Hindlimb muscle (tissue), 1 donor: Measurements from ENCODE around the gene EIF4ENIF1. TPM values are rescaled to one million over a fixed set of nuclear protein-coding genes. Genes with fewer than 3 reads are reported as not detected.
A peak's percentile ranks its signal among the peaks of the same experiment; 100 is the strongest.
"Not testable (repeated sequence)": the region's sequence is repeated elsewhere in the genome, so short reads cannot be mapped to it uniquely, and the experiment has no call there.

Source experiments
- DNase-seq: peaks from one replicate; pipeline ENCODE4 v3.0.0-alpha.2; 2013
- polyA plus RNA-seq: library from polyadenylated mRNA; unstranded; fragments of 120-200 nt; gene quantifications from one replicate; pipeline ENCODE4 v1.2.1, GENCODE V29; 2013; ENCODE audit not compliant: insufficient read length

The EIF4ENIF1 gene
- 31.3 TPM for polyA plus RNA-seq

DNA sequence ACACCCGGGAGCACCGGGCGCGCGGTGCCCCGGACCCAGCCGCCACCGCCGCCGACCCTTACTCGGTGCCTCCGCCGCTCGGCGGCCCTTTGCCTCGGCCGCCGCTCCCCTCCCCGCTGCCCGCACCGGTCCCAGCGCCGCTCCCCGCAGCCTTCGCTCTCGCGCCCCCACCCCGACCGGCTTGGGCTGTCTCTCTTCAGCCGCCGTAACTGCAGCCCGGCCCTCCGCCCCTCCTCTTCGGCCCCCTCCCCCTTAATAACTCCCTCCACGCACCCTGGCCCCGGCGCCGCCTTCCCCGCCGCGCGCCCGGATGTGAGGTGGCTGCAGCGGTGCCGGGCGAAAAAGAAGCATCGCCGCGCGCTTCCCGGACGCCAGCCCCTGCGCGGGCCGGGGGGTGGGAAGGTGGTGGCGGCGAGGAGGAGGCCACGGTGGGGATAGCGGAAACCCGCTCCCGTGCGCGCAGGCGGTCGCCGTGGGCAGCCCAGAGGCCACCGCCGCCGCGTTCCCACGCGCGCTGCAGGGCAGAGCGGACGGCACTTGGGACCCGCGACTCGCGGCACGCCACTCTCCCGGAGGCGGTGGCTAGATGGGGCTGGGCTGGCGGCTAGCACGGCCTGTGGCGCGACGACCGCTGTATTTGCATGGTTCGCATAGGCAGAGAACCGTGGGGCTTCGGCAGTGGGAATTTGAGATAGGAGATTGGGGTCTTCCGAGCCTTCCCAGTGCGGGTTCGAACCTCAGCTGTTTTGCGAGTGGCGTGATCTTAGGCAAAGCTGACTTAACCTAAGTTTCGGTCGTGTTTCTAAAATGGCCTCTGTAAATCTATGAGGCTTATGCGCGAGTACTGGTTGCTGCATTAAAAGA lies at the start of gene EIF4ENIF1:
Gene EIF4ENIF1, minus strand, starts transcription at position 211 of the 864 bp plus-strand sequence. CDS start 1,124 bp downstream, outside the sequence.
- DNase-seq, result peak; percentile 91

- DNase-seq, result no peak
Measured at GRCh38 chr22:31538815-31539214, 49.2 kb upstream of the EIF4ENIF1 start.

DNA sequence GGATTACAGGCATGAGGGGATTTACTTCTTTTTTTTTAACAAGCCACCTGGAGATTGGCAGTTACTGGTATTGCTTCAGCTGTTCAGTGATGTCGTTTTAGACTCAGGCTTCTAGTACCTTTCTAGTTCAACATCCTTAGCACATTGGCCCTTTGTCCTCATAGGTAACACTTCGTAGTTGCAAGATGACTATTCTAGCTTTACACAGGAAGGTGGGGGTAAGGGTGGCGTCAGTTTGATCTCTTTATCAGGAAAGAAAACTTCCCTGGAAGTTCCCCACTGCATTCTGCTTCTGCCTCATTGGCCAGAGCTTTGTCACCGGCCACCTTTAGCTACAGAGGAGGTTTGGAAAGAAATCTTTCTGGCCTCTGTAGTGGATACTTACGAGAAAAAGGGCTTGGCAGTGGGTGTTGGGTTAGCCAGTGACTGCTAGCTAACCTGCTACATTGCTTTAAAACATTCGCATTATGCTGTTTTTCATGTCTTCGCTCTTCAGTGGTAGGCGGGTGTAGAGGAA lies 47.4 kb upstream of the EIF4ENIF1 start:
- DNase-seq, result no peak

DNA sequence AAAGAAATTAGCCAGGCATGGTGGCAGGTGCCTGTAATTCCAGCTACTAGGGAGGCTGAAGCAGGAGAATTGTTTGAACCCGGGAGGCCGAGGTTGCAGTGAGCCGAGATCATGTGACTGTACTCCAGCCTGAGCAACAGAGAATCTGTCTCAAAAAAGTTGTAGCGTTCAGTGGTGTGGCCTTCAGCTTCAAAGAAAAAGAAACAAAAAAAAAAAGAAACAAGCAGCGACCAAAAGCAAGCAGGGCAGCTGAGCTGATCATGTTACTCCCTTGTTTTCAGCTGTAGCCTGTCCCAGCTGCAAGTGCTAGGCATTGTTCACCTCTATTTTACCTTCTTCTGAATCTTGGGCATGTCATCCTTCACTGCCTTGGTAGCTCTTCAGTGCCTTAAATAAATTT lies 43.7 kb upstream of the EIF4ENIF1 start:
- DNase-seq, result no peak

GRCh38 chr22:31532060-31532459 lies 42.4 kb upstream of the EIF4ENIF1 start:
- no peak for DNase-seq

- DNase-seq, result peak; percentile 39
Measured at GRCh38 chr22:31530823-31531195, 41.2 kb upstream of the EIF4ENIF1 start.

DNA sequence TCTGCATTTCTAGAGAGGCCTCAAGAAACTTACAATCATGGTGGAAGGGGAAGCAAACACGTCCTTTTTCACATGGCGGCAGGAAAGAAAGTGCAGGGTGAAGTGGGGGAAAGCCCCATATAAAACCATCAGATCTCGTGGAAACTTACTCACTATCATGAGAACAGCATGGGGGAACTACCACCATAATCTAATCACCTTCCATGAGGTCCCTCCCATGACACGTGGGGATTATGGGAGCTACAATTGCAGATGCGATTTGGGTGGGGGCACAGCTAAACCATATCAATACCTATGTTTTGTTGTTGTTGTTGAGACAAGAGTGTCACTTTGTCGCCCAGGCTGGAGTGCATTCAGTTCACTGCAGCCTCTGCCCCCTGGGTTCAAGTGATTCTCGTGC lies 36.6 kb upstream of the EIF4ENIF1 start:
- DNase-seq, result no peak

- not testable (repeated sequence) for DNase-seq
Measured at GRCh38 chr22:31524132-31524531, 34.5 kb upstream of the EIF4ENIF1 start.

DNA sequence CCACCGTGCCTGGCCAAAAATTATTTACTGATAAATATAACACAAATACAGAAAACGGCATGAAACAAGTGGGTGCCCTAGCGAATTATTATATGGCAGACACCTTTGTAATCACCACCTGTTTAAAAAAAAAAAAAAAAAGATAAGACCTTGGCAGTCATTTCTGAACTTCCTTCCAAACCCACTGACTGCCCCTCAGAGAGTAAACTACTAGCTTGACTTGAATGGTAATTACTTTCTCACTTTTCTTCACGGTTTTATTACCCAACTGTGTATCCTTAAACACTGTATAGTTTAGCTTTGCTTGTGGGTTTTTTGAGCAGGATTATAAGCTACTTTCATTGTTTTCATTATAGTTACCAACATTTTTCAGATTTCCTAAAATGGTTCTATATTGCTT lies 30.4 kb upstream of the EIF4ENIF1 start:
- DNase-seq, result no peak

DNA sequence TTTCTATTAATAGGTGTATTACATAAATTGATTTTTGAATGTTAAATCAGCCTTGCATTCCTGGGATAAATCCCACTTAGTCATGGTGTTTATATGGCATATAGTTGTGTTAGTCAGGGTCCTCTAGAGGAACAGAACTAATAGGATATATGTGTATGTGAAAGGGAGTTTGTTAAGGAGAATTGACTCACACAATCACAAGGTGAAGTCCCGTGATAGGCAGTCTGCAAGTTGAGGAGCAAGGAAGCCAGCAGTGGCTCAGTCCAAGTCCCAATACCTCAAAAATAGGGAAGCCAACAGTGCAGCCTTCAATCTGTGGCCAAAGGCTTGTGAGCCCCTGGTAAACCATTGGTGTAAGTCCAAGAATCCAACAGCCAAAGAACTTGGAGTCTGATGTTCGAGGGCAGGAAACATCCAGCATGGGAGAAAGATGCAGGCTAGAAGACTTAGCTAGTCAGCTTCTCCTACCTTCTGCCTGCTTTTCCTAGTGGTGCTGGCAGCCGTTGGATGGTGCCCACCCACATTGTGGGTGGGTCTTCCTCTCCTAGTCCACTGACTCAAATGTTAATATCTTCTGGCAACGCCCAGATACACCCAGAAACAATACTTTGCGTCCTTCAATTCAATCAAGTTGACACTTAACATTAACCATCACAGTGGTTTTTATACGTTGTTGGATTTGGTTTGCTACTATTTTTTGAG lies 19.6 kb upstream of the EIF4ENIF1 start:
- DNase-seq, result no peak

DNA sequence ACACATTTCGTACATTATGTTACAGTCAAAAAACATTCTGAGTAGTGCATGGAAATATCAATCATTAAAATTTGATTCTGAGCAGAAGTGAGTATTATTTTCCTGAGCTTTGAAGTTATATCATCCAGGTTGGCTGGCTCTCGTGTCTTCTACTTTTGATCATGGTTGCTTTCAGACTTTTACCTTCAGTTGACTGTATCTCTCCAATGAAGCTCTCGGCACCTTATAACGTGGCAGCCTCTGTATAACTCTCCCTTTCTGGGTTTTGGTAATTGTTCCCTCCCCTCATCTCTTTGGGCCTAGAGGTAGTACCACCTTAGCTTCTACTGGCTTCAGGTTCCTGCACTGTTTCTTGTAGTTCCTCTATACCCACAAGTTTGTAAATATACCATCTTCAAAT lies 18.9 kb upstream of the EIF4ENIF1 start:
- DNase-seq, result no peak

- DNase-seq, result not testable (repeated sequence)
Measured at GRCh38 chr22:31507517-31507916, 17.9 kb upstream of the EIF4ENIF1 start.

DNA sequence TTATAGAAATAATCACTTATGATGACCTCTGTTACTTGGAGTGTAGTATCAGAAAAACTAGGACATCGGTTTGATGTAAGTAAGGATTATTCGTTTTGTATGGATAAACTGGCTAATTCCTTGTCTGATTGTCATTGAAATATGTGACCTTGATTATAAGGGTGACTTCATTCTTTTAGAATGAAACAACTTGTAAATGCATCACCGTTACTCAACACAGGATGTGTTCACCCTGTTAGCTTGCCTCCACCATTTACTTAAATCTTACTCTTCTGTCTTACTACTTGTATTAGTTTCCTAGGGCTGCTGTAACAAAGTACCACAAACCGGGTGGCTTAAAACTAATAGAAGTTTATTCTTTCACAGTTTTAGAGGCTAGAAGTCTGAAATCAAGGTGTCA lies 14.6 kb upstream of the EIF4ENIF1 start:
- no peak for DNase-seq

GRCh38 chr22:31503211-31503964 lies 13.7 kb upstream of the EIF4ENIF1 start:
- DNase-seq, result no peak

DNA sequence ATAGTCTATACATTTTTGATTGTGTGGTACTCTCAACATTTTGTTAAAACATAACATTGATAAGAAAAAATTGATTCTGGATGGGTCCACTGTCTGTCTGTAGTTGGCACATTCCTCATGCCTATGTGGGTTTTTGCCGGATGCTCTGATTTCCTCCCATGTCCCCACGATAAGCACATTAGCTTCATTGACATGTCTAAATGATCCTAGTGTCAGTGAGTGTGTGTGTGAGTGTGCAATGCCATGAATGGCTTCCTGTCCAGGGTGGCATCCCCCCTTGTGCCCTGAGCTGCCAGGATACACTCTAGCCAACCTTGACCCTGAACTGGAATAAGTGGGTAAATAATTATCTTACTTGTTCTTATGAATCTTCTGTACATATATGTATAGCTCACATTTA lies 12.1 kb upstream of the EIF4ENIF1 start:
- no peak for DNase-seq

DNA sequence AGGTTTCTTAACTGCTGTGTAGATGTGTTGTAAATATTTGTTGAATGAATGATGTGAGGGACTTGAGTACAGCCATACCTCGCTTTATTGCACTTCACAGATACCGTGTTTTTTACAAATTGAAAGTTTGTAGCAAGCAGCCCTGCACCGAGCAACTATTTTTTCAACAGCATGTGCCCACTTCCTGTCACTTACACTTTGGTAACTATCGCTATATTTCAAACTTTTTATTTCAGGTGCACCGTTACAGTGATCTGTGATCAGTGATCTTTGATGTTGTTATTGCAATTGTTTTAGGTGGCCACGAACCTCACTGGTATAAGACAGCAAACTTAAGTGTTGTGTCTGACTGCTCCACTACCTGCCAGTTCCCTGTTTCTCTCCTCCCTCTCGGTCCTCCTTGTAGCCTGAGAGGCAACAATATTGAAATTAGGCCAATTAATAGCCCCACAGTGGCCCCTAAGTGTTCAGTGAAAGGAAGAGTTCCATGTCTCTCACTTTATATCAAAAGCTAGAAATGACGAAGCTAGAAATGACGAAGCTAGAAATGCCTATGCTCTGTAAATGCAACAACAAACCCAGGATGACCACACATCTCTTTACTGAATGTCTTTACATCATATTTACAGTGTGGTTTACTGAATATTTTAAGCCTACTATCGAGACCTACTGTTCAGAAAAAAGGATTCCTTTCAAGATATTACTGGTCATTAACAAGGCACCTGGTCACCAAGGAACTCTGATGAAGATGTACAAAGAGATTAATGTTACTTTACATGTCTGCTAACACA lies 7.7 kb upstream of the EIF4ENIF1 start:
- no peak for DNase-seq

DNA sequence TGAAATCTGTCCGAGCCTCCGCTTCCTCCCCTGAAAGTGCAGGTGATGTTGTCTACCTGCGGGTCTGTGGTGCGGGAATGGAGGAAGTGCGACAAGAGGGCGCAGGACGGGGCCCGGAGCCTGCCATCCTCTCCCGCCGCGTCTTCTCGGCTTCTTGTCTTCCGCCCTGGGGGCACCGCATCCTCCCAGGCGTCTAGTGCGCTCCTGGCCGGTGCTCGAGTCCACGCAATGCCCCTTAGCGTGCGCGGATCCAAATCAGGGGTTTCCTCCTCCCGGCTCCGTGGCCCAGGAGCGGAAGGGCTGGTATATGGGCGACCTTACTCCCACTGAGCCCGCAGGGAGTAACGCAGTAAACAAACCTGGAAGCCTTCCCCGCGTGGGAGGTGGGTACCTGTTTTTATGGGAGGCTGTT lies 7.1 kb upstream of the EIF4ENIF1 start:
- peak; percentile 8 for DNase-seq

GRCh38 chr22:31496007-31496734 lies 6.5 kb upstream of the EIF4ENIF1 start, which contains the start of gene SFI1:
Gene SFI1 (plus strand): TSS chr22:31496536. CDS start chr22:31508285, 11,749 bp downstream.
- peak; percentile 92 for DNase-seq

DNA sequence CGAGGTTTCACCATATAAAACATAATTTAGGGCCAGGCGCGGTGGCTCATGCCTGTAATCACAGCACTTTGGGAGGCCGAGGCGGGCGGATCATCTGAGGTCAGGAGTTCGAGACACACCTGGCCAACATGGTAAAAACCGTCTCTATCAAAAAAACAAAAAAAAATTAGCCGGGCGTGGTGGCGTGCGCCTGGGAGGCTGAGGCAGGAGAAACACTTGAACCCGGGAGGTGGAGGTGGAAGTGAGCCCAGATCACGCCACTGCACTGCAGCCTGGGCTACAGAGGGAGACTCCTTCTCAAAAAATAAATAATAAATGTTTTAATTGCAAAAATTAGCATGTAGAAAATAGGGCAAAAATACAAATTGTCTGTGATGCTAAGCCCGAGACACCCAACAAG lies 5.7 kb upstream of the EIF4ENIF1 start:
- DNase-seq, result no peak

DNA sequence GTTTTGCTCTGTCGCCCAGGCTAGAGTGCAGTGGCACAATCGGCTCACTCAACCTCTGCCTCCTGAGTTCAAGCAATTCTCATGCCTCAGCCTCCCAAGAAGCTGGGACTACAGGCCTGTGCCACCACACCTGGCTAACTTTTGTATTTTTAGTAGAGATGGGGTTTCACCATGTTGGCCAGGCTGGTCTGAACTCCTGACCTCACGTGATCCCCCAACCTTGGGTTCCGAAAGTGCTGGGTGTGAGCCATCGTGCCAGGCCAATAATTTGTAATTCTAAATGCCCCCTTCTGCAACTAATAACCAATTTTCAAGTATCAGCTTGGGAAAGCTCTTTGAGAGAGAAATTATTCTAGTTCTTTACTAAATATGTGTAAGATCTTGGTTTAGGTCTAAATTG lies 3.7 kb upstream of the EIF4ENIF1 start:
- DNase-seq, result not testable (repeated sequence)

DNA sequence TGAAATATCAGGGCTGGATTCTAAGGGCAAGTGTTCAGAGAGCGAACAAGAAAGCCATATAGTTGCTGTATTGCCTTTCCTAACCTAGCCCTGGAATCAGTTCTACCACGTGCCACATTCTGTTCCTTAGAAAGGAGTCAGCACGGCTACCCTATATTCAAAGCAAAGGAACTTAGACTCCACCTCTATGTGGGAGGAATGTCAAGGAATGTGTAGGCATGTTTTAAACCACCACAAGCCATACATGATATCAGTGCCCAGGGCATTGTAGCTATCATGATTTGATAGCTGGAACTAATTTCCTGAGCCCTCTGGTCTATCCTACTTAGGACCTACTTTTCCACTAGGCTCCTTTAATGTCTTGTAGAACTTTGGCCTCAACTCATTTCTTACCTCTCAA lies 2.5 kb upstream of the EIF4ENIF1 start:
- no peak for DNase-seq
